HEK293 (cell line): ENCODE data around the gene ZNF821.
A peak's percentile ranks its signal among the peaks of the same experiment; 100 is the strongest.

ENCODE experiments used
- GLIS1 ChIP-seq: fragments of 450-650 bp; formaldehyde crosslinking; IDR thresholded peaks from 2 replicates; pipeline ENCODE4 v1.5.1; 2016; ENCODE audit warnings: missing biosample characterization, missing genetic modification characterization
- HOXD13 ChIP-seq: sonication (generic); formaldehyde crosslinking; IDR thresholded peaks from 2 replicates; pipeline ENCODE4 v1.8.0; 2022; ENCODE audit warnings: missing genetic modification reagents, borderline replicate concordance
- KLF1 ChIP-seq: fragments of 450-650 bp; formaldehyde crosslinking; IDR thresholded peaks from 2 replicates; pipeline ENCODE4 v1.5.1; 2016; ENCODE audit warnings: missing biosample characterization, missing genetic modification characterization
- KLF10 ChIP-seq: fragments of 450-650 bp; IDR thresholded peaks from 2 replicates; pipeline ENCODE4 v1.5.1; 2018; ENCODE audit warnings: missing biosample characterization, mild to moderate bottlenecking, missing genetic modification characterization
- PRDM1 ChIP-seq: fragments of 450-650 bp; formaldehyde crosslinking; IDR thresholded peaks from 2 replicates; pipeline ENCODE4; 2016; ENCODE audit warnings: missing biosample characterization, missing genetic modification characterization
- TCF7L2 ChIP-seq: IDR thresholded peaks from 2 replicates; pipeline ENCODE4 v1.6.1; 2011; ENCODE audit warnings: low read depth, mild to moderate bottlenecking, inconsistent platforms, low read length, moderate library complexity, borderline replicate concordance
- ZBTB6 ChIP-seq: fragments of 450-650 bp; formaldehyde crosslinking; IDR thresholded peaks from 2 replicates; pipeline ENCODE4 v1.5.1; 2017; ENCODE audit warnings: missing biosample characterization, missing genetic modification characterization
- ZFHX2 ChIP-seq: fragments of 450-650 bp; formaldehyde crosslinking; conservative IDR thresholded peaks from 2 replicates; pipeline ENCODE4 v1.5.1; 2016; ENCODE audit warnings: missing biosample characterization, missing genetic modification characterization
- ZNF132 ChIP-seq: fragments of 450-650 bp; formaldehyde crosslinking; IDR thresholded peaks from 2 replicates; pipeline ENCODE4 v1.5.1; 2017; ENCODE audit warnings: missing biosample characterization, missing genetic modification characterization, borderline replicate concordance
- ZNF138 ChIP-seq: fragments of 450-650 bp; formaldehyde crosslinking; IDR thresholded peaks from 2 replicates; pipeline ENCODE4 v1.5.1; 2016; ENCODE audit warnings: missing biosample characterization, missing genetic modification characterization, borderline replicate concordance
- ZNF140 ChIP-seq: fragments of 450-650 bp; formaldehyde crosslinking; IDR thresholded peaks from 2 replicates; pipeline ENCODE4 v1.5.1; 2016; ENCODE audit warnings: missing biosample characterization, missing genetic modification characterization
- ZNF214 ChIP-seq: fragments of 450-650 bp; formaldehyde crosslinking; IDR thresholded peaks from 2 replicates; pipeline ENCODE4 v1.5.1; 2017; ENCODE audit warnings: missing biosample characterization, mild to moderate bottlenecking, missing genetic modification characterization, borderline replicate concordance
- ZNF292 ChIP-seq: fragments of 450-650 bp; formaldehyde crosslinking; IDR thresholded peaks from 2 replicates; pipeline ENCODE4 v1.5.1; 2016; ENCODE audit warnings: low read depth, missing biosample characterization, missing genetic modification characterization, borderline replicate concordance
- ZNF514 ChIP-seq: fragments of 450-650 bp; formaldehyde crosslinking; IDR thresholded peaks from 2 replicates; pipeline ENCODE4 v1.5.1; 2016; ENCODE audit warnings: missing biosample characterization, missing genetic modification characterization
- ZNF529 ChIP-seq: fragments of 450-650 bp; formaldehyde crosslinking; IDR thresholded peaks from 2 replicates; pipeline ENCODE4 v1.5.1; 2017; ENCODE audit warnings: missing genetic modification characterization, missing biosample characterization; ENCODE audit not compliant: insufficient replicate concordance
- ZNF549 ChIP-seq: fragments of 450-650 bp; IDR thresholded peaks from 2 replicates; pipeline ENCODE4 v1.5.1; 2018; ENCODE audit warnings: missing biosample characterization, missing genetic modification characterization, mild to moderate bottlenecking, inconsistent platforms, moderate library complexity
- ZNF560 ChIP-seq: fragments of 450-650 bp; formaldehyde crosslinking; IDR thresholded peaks from 2 replicates; pipeline ENCODE4 v1.5.1; 2017; ENCODE audit warnings: missing biosample characterization, missing genetic modification characterization, borderline replicate concordance
- ZNF621 ChIP-seq: fragments of 450-650 bp; formaldehyde crosslinking; IDR thresholded peaks from 2 replicates; pipeline ENCODE4 v1.5.1; 2017; ENCODE audit warnings: missing biosample characterization, missing genetic modification characterization
- ZNF623 ChIP-seq: fragments of 450-650 bp; formaldehyde crosslinking; IDR thresholded peaks from 2 replicates; pipeline ENCODE4 v1.5.1; 2016; ENCODE audit warnings: missing biosample characterization, missing genetic modification characterization
- ZNF624 ChIP-seq: fragments of 450-650 bp; formaldehyde crosslinking; IDR thresholded peaks from 2 replicates; pipeline ENCODE4 v1.5.1; 2017; ENCODE audit warnings: missing biosample characterization, missing genetic modification characterization
- ZNF658 ChIP-seq: fragments of 450-650 bp; formaldehyde crosslinking; IDR thresholded peaks from 2 replicates; pipeline ENCODE4; 2016; ENCODE audit warnings: missing biosample characterization, missing genetic modification characterization
- ZNF777 ChIP-seq: fragments of 450-650 bp; formaldehyde crosslinking; IDR thresholded peaks from 2 replicates; pipeline ENCODE4 v1.5.1; 2017; ENCODE audit warnings: missing biosample characterization, missing genetic modification characterization, borderline replicate concordance
- ZSCAN18 ChIP-seq: fragments of 450-650 bp; formaldehyde crosslinking; IDR thresholded peaks from 2 replicates; pipeline ENCODE4 v1.5.1; 2016; ENCODE audit warnings: missing biosample characterization, missing genetic modification characterization
- TF ChIP-seq, protein P1 (sequence below): fragments of 450-650 bp; formaldehyde crosslinking; IDR thresholded peaks from 2 replicates; pipeline ENCODE4 v1.5.1; 2016; ENCODE audit warnings: missing biosample characterization, missing genetic modification characterization
- TF ChIP-seq, protein P2 (sequence below): fragments of 450-650 bp; formaldehyde crosslinking; optimal IDR thresholded peaks from 2 replicates; pipeline ENCODE3; 2016; ENCODE audit warnings: missing biosample characterization, mild to moderate bottlenecking, missing genetic modification characterization
- TF ChIP-seq, protein P3 (sequence below): fragments of 450-650 bp; formaldehyde crosslinking; IDR thresholded peaks from 2 replicates; pipeline ENCODE4 v1.5.1; 2017; ENCODE audit warnings: missing biosample characterization, missing genetic modification characterization
- TF ChIP-seq, protein P4 (sequence below): fragments of 450-650 bp; formaldehyde crosslinking; IDR thresholded peaks from 2 replicates; pipeline ENCODE4 v1.5.1; 2016; ENCODE audit warnings: missing biosample characterization, missing genetic modification characterization
- TF ChIP-seq, protein P5 (sequence below): sonication (generic); formaldehyde crosslinking; IDR thresholded peaks from 2 replicates; pipeline ENCODE4 v1.8.1; 2022; ENCODE audit warnings: mild to moderate bottlenecking, moderate library complexity, missing genetic modification reagents
- TF ChIP-seq, protein P6 (sequence below): fragments of 450-650 bp; formaldehyde crosslinking; IDR thresholded peaks from 2 replicates; pipeline ENCODE4 v1.5.1; 2017; ENCODE audit warnings: missing biosample characterization, mild to moderate bottlenecking, missing genetic modification characterization, moderate library complexity

The ZNF821 gene

GRCh38 chr16:71883168-71883848 lies 674 bp downstream of the ZNF821 start (continued):
- TF ChIP-seq ZNF777 (tag by site-specific recombination) (no peak), ZNF514 (no peak), KLF10 (tag by site-specific recombination) (no peak), ZNF132 (tag by site-specific recombination) (no peak), PRDM1 (tag by site-specific recombination) (peak; percentile 81; the same call in 1 of the 2 replicates), ZNF140 (tag by site-specific recombination) (no peak), TCF7L2 (no peak), ZNF292 (tag by site-specific recombination) (no peak), ZNF658 (tag by site-specific recombination) (no peak), ZNF623 (tag by site-specific recombination) (no peak), ZNF621 (tag by site-specific recombination) (no peak), ZBTB6 (tag by site-specific recombination) (no peak), ZNF214 (tag by site-specific recombination) (no peak), ZNF624 (no peak), ZSCAN18 (tag by site-specific recombination) (no peak), HOXD13 (CRISPR knock-in tag) (no peak), GLIS1 (peak; percentile 63), ZNF560 (tag by site-specific recombination) (no peak), ZNF138 (no peak), KLF1 (tag by site-specific recombination) (peak; percentile 85), ZNF549 (tag by site-specific recombination) (no peak), ZNF529 (no peak), ZFHX2 (tag by site-specific recombination) (peak; percentile 39)
- TF ChIP-seq, protein P1, sequence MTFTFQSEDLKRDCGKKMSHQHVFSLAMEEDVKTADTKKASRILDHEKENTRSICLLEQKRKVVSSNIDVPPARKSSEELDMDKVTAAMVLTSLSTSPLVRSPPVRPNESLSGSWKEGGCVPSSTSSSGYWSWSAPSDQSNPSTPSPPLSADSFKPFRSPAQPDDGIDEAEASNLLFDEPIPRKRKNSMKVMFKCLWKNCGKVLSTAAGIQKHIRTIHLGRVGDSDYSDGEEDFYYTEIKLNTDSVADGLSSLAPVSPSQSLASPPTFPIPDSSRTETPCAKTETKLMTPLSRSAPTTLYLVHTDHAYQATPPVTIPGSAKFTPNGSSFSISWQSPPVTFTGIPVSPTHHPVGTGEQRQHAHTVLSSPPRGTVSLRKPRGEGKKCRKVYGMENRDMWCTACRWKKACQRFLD (tag by site-specific recombination), result no peak
- TF ChIP-seq, protein P2, sequence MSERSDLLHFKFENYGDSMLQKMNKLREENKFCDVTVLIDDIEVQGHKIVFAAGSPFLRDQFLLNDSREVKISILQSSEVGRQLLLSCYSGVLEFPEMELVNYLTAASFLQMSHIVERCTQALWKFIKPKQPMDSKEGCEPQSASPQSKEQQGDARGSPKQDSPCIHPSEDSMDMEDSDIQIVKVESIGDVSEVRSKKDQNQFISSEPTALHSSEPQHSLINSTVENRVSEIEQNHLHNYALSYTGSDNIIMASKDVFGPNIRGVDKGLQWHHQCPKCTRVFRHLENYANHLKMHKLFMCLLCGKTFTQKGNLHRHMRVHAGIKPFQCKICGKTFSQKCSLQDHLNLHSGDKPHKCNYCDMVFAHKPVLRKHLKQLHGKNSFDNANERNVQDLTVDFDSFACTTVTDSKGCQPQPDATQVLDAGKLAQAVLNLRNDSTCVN (tag by site-specific recombination), result no peak
- TF ChIP-seq, protein P3, sequence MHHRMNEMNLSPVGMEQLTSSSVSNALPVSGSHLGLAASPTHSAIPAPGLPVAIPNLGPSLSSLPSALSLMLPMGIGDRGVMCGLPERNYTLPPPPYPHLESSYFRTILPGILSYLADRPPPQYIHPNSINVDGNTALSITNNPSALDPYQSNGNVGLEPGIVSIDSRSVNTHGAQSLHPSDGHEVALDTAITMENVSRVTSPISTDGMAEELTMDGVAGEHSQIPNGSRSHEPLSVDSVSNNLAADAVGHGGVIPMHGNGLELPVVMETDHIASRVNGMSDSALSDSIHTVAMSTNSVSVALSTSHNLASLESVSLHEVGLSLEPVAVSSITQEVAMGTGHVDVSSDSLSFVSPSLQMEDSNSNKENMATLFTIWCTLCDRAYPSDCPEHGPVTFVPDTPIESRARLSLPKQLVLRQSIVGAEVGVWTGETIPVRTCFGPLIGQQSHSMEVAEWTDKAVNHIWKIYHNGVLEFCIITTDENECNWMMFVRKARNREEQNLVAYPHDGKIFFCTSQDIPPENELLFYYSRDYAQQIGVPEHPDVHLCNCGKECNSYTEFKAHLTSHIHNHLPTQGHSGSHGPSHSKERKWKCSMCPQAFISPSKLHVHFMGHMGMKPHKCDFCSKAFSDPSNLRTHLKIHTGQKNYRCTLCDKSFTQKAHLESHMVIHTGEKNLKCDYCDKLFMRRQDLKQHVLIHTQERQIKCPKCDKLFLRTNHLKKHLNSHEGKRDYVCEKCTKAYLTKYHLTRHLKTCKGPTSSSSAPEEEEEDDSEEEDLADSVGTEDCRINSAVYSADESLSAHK (tag by site-specific recombination), result no peak
- TF ChIP-seq, protein P4, sequence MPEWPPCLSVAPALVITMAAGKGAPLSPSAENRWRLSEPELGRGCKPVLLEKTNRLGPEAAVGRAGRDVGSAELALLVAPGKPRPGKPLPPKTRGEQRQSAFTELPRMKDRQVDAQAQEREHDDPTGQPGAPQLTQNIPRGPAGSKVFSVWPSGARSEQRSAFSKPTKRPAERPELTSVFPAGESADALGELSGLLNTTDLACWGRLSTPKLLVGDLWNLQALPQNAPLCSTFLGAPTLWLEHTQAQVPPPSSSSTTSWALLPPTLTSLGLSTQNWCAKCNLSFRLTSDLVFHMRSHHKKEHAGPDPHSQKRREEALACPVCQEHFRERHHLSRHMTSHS (tag by site-specific recombination), result no peak
- TF ChIP-seq, protein P5, sequence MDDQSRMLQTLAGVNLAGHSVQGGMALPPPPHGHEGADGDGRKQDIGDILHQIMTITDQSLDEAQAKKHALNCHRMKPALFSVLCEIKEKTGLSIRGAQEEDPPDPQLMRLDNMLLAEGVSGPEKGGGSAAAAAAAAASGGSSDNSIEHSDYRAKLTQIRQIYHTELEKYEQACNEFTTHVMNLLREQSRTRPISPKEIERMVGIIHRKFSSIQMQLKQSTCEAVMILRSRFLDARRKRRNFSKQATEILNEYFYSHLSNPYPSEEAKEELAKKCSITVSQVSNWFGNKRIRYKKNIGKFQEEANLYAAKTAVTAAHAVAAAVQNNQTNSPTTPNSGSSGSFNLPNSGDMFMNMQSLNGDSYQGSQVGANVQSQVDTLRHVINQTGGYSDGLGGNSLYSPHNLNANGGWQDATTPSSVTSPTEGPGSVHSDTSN, result no peak
- TF ChIP-seq, protein P6, sequence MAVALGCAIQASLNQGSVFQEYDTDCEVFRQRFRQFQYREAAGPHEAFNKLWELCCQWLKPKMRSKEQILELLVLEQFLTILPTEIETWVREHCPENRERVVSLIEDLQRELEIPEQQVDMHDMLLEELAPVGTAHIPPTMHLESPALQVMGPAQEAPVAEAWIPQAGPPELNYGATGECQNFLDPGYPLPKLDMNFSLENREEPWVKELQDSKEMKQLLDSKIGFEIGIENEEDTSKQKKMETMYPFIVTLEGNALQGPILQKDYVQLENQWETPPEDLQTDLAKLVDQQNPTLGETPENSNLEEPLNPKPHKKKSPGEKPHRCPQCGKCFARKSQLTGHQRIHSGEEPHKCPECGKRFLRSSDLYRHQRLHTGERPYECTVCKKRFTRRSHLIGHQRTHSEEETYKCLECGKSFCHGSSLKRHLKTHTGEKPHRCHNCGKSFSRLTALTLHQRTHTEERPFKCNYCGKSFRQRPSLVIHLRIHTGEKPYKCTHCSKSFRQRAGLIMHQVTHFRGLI (tag by site-specific recombination), result no peak
